ENCODE data around the gene MYL5.

DNA sequence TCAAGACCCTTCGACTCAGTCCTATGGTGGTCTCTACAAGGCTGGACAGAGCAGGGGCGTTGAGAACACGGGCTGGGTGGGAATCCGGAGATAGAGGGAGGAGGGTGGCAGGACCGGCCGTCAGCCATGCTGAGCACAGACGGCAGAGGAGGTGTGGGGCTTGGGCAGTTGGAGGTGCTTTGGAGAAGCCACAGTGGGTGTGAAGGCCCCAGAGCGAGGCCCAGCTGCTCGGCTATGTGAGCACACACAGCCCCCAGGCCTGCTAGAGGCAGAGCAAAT is 44.8 kb upstream of the MYL5 start:
- TF ChIP-seq, protein P1, sequence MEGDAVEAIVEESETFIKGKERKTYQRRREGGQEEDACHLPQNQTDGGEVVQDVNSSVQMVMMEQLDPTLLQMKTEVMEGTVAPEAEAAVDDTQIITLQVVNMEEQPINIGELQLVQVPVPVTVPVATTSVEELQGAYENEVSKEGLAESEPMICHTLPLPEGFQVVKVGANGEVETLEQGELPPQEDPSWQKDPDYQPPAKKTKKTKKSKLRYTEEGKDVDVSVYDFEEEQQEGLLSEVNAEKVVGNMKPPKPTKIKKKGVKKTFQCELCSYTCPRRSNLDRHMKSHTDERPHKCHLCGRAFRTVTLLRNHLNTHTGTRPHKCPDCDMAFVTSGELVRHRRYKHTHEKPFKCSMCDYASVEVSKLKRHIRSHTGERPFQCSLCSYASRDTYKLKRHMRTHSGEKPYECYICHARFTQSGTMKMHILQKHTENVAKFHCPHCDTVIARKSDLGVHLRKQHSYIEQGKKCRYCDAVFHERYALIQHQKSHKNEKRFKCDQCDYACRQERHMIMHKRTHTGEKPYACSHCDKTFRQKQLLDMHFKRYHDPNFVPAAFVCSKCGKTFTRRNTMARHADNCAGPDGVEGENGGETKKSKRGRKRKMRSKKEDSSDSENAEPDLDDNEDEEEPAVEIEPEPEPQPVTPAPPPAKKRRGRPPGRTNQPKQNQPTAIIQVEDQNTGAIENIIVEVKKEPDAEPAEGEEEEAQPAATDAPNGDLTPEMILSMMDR (IDR thresholded peaks at IDR 0.05 in 2 of 3, conservative IDR thresholded peaks at IDR 0.05 in 1 of 3; ENCODE audit: control insufficient read depth in 2 of 3, extremely low read depth in 1 of 3, insufficient read depth in 1 of 3, low read depth in 3 of 3, low read length in 3 of 3): no peak
- TF ChIP-seq MEF2A (IDR thresholded peaks at IDR 0.05; ENCODE audit: insufficient read depth, low read depth, low read length): no peak
- no peak for TF ChIP-seq EZH2 (IDR thresholded peaks at IDR 0.05; ENCODE audit: borderline replicate concordance, control insufficient read depth, low read depth, low read length)
- TF ChIP-seq POLR2AphosphoS5 (IDR thresholded peaks at IDR 0.05; ENCODE audit: low read length): no peak
- no peak for TF ChIP-seq RCOR1 (conservative IDR thresholded peaks at IDR 0.05; ENCODE audit: low read depth, low read length)
- TF ChIP-seq TARDBP (IDR thresholded peaks at IDR 0.05; ENCODE audit: borderline replicate concordance): no peak
- TF ChIP-seq, protein P2, sequence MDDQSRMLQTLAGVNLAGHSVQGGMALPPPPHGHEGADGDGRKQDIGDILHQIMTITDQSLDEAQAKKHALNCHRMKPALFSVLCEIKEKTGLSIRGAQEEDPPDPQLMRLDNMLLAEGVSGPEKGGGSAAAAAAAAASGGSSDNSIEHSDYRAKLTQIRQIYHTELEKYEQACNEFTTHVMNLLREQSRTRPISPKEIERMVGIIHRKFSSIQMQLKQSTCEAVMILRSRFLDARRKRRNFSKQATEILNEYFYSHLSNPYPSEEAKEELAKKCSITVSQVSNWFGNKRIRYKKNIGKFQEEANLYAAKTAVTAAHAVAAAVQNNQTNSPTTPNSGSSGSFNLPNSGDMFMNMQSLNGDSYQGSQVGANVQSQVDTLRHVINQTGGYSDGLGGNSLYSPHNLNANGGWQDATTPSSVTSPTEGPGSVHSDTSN (IDR thresholded peaks at IDR 0.05; ENCODE audit: insufficient replicate concordance, low read depth, low read length): no peak
- TF ChIP-seq ASH2L (IDR thresholded peaks at IDR 0.05; ENCODE audit: borderline replicate concordance, low read depth): no peak
- no peak for TF ChIP-seq NKRF (conservative IDR thresholded peaks at IDR 0.05)
- no peak for TF ChIP-seq YBX1 (IDR thresholded peaks at IDR 0.05)

Measured in GM12878 (cell line).